HG03064 (cell line): ENCODE measurements around the gene DUSP2.

Experiments used
- ATAC-seq: cut with Tn5 transposase; IDR thresholded peaks from one replicate; pipeline ENCODE4 v1.9.1; 2021; ENCODE audit warnings: low read depth; ENCODE audit not compliant: unreplicated experiment

Gene DUSP2

DNA sequence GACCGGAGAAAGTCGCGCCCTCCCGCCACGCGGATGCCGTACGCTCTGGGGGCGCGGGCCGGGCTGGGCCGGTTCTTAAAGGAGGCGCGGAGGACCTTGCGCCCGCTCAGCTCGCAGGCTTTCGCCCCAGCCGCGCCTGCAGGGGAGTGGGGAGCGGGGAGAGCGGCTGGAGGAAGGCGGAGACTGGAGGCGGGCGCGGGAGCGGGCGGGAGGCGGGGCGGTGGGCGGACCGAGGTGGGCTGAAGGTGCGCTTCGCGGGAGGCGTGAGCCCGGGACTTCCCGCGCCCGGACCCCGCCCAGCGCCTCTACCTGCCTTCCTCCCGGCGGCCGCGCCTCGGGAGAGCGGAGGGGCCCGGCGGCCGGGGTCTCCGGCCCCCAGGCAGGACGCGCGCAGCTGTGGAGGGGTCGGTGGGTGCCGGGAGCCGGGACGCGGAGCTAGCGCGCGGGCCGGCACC is 28.8 kb downstream of the DUSP2 start, which contains the start of gene ADRA2B:
TSS of gene ADRA2B (minus strand) at position 148 of the 455 bp plus-strand sequence. CDS start 422 bp downstream, outside the sequence.
- ATAC-seq = peak; percentile 48

- no peak for ATAC-seq
Observed at GRCh38 chr2:96115631-96116423, 29.4 kb downstream of the DUSP2 start.

- no peak for ATAC-seq
Observed at GRCh38 chr2:96114903-96115581, 30.2 kb downstream of the DUSP2 start.

- ATAC-seq = no peak
Observed at GRCh38 chr2:96114546-96114902, 30.7 kb downstream of the DUSP2 start.

DNA sequence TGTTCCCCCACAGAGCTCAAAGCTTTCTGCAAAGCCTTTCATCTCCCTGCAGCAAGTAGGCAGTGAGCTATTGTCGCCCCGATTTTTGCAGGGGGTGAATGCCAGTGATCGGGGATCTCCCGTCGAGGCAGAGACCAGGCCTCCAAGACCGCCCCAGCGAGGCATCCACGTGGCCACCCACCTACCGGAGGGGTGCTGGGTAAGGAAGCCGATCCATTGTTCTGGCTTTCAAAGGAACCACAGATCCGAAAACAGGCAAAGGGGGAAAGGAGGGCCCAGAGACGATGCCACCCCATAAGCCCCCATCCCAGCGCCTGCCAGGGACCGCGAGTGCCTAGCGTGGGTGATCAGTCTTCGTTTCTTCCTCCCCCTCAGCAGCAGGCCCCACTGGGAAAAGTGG is 31.3 kb downstream of the DUSP2 start:
- ATAC-seq = no peak

DNA sequence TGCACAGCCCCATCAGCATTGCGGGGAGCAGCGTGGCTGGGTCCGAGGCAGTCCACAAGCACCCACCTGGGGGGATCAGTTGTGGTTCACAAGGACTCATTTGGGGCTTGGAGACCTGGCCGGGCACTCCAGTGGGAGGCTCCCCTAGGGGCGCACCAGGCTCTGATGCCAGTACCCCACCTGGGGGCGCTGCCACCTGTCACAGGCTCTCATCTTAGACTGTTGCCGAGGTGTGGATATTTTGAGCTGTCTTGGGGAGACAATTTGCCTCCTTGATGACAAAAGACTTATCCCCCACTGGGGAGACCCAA is 31.9 kb downstream of the DUSP2 start:
- ATAC-seq = no peak

- no peak for ATAC-seq
Observed at GRCh38 chr2:96112501-96113366, 32.5 kb downstream of the DUSP2 start.

GRCh38 chr2:96111823-96112500 is 33.3 kb downstream of the DUSP2 start:
- ATAC-seq = no peak

DNA sequence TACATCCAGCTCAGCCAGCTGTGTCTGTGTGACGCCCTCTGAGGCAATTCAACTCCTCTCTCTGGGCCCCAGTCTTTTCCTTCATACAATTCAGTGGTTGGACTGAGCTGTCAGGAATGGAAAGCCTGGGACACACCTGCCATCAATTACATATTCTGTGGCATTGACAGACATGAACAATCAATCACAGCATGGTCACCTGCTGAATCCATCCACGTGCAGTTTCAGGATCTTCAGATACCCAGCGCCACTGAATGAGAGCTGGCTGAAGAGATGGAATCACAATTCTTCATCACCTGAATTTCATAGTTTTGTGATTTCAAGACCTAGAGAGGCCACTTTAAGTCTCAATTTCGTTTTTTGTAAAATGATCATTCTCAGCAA is 34.0 kb downstream of the DUSP2 start:
- no peak for ATAC-seq

- no peak for ATAC-seq
Observed at GRCh38 chr2:96110621-96111256, 34.5 kb downstream of the DUSP2 start.

DNA sequence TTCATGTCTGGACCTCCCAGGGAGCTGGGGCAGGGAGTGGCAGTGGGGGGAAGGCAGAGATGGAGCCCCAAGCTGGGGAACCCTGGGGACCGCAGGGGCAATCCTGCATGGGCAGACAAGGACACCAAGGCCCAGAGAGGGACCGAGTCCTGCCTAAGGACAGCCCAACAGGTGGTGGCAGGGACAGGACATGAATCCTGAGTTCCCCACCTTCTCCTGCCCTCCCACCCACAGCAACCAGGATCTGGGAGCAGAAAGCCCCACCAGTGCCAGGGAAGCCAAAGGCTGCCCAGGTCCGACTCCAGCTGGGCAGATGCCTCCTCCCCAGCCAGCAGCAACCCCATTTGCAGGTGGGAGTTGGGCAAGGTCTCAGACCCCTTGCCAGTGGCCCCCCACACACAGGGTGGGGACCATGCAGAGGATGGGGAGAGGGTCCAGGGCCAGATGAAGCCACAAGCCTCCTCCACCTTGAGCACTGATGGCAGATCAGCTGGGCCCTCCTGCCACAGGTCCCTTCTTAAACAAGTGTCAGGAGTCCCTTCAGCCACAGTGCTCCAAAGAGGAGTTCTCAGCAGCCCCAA is 35.2 kb downstream of the DUSP2 start:
- no peak for ATAC-seq

GRCh38 chr2:96109361-96109680 is 35.9 kb downstream of the DUSP2 start:
- no peak for ATAC-seq

DNA sequence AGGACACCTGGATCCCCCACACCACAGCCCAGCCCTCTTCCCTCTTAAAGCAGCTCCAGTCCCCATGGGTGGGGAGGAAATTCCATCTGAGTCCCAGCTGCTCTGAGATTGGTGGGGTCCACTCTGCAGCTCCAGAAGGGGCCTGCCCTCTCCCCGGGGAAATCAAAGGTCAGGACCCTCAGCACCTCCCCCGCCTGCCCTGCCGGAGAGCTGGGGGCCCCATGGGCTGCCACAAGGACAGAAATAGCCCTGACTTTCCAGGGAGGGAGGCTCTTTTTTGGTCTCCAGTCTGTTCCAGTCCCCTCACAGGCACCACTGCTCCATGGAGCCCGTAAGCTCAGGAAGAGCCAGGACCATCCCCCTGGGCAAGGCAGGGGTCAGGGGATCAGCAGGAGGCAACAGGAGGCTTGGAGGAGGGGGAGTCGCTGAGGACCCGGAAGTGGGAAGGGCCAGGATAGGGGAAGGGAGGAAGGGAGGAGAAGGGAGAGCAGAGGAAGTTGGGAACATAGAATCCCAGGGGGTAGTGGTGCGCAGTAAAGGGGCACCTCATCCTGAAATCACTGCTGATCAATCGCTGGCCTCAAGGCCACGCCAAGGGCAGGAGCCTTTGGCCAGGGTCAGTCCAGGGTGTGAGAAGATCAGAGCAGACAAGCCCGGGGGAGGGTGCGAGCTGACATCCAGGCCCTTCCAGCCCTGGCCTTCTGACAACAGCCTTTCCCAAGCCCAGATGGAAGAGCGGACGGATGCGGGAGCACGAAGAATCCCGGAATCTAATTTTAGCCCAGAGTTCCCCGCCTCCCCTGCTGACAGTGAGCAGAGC is 36.5 kb downstream of the DUSP2 start:
- ATAC-seq = no peak

- no peak for ATAC-seq
Observed at GRCh38 chr2:96108151-96108540, 37.1 kb downstream of the DUSP2 start.

- ATAC-seq = no peak
Observed at GRCh38 chr2:96107708-96108065, 37.6 kb downstream of the DUSP2 start.

DNA sequence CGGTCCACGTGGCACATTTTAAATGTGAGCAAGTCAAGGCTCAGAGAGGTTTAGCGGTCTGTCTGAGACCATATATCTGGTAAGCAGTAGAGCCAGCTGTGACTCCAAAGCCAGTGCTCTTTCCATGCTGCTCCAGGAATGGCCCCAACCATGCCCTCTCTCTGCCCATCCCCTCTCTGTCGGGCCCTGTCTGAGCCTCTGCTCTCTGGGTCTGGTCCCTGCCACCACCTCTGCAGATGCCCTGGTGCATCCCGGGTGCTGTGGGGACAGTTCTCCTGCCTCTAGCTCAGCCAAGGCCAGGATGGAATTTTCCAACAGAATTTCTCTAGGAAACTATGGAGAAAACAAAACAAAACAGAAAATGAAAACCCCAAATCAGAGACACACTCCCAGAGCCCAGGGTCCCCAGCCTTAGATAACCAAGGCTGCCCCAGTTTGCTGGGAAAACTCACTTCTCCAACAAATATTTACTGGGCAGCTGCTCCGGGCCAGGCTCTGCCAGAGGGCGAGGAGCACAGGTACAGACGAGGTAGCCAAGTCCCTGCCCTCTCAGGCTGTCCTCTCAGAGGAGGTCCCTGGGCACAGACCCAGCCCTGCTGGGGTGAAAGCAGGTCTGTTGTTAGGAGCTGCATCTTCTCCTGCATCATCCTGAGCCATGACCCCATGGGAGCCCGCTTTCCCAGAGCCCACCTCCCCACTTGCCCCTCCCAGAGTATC is 38.1 kb downstream of the DUSP2 start:
- ATAC-seq = no peak

DNA sequence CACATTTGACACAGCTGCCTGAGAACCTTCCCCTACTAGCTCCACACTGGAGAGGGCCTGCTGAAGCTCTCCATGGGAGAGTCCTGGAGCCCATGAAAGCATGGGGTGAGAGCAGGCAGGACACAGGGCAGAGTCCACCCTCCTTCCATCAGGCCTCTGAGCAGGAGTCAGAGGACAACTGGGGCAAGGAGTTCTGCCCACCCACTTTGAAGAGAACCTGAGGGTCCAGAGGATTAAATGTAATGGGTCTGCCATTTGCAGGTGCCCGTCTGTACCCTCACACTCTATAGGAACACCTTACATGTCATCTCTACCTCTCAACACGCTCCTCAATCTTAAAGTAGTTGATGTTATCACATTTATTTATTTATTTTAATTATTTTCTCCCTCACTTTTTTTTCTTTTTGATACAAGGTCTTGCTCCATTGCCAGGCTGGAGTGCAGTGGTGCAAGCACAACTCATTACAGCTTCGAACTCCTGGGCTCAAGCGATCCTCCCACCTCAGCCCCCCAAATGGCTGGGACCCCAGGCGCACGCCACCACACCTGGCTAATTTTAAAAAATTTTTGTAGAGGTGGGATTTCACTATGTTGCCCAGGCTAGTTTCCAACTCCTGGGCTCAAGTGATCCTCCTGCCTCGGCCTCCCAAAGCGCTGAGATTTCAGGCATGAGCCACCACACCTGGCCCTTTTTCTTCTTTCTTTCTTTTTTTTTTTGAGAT is 39.1 kb downstream of the DUSP2 start:
- no peak for ATAC-seq
